Mononuclear cell (primary cell): Measurements from ENCODE around the gene FARP2. TPM values are rescaled to one million over a fixed set of nuclear protein-coding genes. Genes with fewer than 3 reads are reported as not detected.
"Not testable (repeated sequence)": the region's sequence is repeated elsewhere in the genome, so short reads cannot be mapped to it uniquely, and the experiment has no call there.

Experiments used
- H3K27me3 ChIP-seq: 2 replicates; pipeline ENCODE4 v1.6.0; 2011; ENCODE audit warnings: low read length, control low read depth; ENCODE audit not compliant: insufficient read depth
- H3K4me1 ChIP-seq: 2 replicates; pipeline ENCODE4 v1.5.1; 2011; ENCODE audit warnings: mild to moderate bottlenecking, low read length, control low read depth; ENCODE audit not compliant: insufficient read depth
- H3K4me3 ChIP-seq: 2 replicates; pipeline ENCODE4 v1.5.1; 2011; ENCODE audit warnings: mild to moderate bottlenecking, low read length, moderate library complexity
- H3K9me3 ChIP-seq: 2 replicates; pipeline ENCODE4 v1.5.1; 2011; ENCODE audit warnings: low read depth, mild to moderate bottlenecking, control low read depth, low read length
- total RNA-seq: library from RNA; depleted of rRNA; stranded (reverse); fragments of >200 nt; gene quantifications from one replicate; pipeline ENCODE4 v1.2.3, GENCODE V29; 2012

The FARP2 gene
- total RNA-seq, 1 donor: 27.6 TPM

DNA sequence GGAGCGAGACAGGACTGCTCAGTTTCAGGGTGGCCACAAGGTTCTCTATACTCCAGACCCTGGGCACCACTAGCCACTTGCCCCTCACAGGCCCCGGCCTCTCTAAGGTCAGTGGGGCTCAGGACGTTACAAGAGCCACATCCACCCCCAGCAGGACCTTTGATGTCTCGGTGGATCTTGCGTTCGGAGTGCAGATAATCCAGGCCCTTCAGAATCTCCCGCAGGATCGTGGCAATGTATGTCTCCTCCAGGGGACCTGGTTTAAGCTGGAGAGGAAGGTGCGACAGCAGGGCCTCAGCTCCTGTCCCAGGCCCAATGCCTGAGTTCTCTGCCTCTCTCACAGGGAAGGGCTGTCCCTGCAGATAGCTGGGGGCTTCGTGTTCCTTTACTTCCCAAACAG, 143.9 kb downstream of the FARP2 start:
- Histone ChIP-seq H3K4me1 (no peaks in the 10 kb centered on the region), H3K9me3 (no peaks in the 10 kb centered on the region), H3K4me3 (no peak overlapping the region), H3K27me3 (no peaks in the 10 kb centered on the region)

DNA sequence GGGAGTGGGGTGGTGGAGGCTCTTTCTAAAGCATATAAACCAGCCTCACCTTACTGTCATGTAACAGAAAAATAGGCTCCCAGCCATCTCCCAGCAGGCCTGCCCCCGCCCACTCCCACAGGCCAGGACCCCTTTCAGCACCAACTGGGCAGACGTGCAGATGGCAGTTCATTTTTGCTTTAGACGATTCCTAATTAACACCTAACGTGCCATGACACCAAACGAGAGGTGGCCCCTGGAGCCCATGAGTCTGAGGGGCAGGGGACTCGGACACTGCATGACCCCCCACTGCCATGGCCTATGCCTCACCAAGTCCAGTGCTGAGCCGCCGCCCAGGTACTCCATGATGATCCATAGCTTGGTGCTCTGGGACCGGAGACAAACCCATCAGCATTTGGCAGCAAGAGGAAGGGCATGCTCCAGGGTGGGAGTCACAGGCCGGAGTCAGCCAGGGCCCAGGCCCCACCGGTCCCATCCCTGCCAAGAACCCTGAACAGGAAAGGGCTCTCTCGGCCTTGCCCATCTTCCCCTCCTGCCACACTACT, 144.4 kb downstream of the FARP2 start:
- H3K9me3 ChIP-seq: no peaks in the 10 kb centered on the region
- no peaks in the 10 kb centered on the region for H3K4me1 ChIP-seq
- no peak overlapping the region for H3K4me3 ChIP-seq
- no peaks in the 10 kb centered on the region for H3K27me3 ChIP-seq

DNA sequence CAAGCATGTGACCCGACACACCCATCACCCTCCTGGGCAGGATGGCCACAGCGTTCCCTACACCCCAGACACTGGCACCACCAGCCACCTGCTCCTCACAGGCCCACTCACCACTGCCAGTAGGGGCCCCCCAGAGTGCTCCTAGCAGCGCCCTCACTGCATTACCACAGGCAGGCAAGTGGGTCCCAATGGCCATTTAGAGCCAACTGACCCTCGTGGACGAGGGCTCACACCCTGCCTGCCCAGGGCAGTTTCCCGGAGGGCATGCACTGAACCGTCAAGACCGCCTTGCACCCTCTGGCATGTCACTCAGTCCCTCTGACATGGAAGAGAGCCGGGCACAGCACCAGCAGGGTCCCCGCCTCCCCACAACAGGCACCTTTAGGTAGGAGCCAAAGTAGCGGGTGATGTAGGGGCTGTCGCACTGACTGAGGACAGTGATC, 145.0 kb downstream of the FARP2 start:
- H3K9me3 ChIP-seq: no peaks in the 10 kb centered on the region
- no peaks in the 10 kb centered on the region for H3K27me3 ChIP-seq
- no peak overlapping the region for H3K4me3 ChIP-seq
- H3K4me1 ChIP-seq: no peaks in the 10 kb centered on the region

DNA sequence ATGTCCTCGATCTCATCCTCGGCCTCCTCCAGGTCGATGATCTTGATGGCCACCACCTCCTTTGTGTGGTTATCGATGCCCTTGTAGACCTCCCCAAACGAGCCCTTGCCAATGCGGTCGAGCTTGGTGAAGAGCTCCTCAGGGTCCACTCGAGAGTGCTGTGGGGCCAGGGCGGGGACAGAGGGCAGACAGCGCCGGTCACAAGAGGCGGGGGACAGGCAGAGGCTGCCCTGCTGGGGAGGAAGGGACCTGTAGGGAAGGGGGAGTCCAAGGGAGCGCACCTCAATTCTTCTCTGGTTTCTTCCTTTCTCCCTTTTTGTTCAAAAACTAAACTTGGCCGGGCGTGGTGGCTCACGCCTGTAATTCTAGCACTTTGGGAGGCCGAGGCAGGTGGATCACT, 145.5 kb downstream of the FARP2 start:
- H3K27me3 ChIP-seq: no peaks in the 10 kb centered on the region
- H3K9me3 ChIP-seq: no peaks in the 10 kb centered on the region
- no peak overlapping the region for H3K4me3 ChIP-seq
- H3K4me1 ChIP-seq: no peaks in the 10 kb centered on the region

DNA sequence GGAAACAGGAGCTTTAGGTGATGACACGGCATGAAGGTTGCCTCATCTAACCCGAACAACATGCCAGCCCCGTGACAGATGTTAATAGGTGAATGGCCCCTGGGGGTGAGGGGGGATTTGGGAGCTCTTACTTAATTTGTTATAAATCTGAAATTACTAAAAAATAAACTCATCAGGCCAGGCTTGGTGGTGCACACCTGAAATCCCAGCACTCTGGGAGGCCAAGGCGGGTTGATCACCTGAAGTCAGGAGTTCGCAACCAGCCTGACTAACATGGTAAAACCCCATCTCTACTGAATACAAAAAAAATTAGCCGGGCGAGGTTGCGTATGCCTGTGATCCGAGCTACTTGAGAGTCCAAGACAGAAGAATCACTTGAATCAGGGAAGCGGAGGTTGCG, 146.2 kb downstream of the FARP2 start:
- Histone ChIP-seq H3K9me3 (no peaks in the 10 kb centered on the region), H3K27me3 (no peaks in the 10 kb centered on the region), H3K4me1 (peaks cover 6% of the 10 kb centered on the region), H3K4me3 (no peak overlapping the region)

DNA sequence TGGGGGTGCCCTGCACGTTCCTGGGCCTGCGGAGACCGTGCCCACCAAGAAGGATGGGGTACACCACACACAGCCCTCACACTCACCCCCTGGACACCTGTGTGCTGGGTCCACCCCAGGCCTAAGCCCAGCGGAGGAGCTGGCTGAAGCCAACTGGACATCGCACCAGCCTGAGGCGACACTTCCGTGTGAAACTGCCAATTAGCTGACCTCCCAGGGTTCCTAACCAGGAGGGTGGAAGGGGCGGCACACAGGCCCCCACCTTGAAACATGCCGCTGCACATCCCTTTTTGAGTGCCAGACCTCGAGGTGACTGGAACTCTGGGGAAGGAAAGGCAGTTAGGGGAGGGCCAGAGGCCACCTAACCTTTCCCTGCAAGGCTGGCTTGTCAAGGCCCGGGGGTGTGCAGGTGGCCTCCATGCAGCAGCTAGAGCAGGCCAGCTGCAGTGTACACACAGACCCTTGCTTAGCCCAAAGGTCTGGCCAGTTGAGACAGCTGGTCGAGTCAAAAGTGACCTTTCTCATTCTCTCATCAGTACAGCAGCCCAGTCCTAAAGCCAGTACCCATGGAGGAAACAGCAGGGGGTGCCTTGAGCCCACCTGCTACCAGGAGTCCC, 147.8 kb downstream of the FARP2 start:
- no peak overlapping the region for H3K4me3 ChIP-seq
- no peaks in the 10 kb centered on the region for H3K27me3 ChIP-seq
- no peaks in the 10 kb centered on the region for H3K9me3 ChIP-seq
- H3K4me1 ChIP-seq: peaks cover 14% of the 10 kb centered on the region

DNA sequence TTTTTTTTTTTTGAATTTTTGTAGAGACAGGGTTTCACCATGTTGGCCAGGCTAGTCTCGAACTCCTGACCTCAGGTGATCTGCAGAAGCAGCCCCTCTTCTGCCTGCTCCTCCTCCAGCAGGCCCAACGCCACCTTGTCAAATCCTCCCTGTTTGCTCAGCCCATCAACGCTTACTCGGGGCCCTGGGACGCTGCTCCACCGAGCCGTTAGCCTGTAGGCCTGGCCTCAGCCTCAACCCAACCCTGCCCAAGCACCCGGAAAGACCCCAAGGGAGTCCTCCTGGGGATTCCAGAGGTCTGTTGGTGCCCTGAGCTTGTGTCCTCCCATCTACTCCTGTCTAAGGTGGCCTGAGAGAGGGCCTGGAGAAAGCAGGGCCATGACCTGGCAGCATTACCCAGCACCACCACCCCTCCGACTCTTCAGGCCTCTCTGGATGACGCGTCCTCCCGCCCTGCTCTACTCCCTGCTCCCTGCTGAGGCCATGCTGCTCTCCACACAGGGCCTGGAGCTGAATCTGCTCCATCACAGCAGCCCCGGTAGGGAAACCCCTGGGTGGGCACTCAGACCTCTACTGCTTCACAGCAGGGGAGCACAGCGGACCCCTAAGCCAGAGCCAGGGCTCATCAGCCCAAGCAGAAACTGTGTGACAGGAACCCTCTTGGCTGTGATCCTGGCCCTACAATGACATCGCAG, 149.1 kb downstream of the FARP2 start:
- Histone ChIP-seq H3K27me3 (no peaks in the 10 kb centered on the region), H3K4me3 (no peak overlapping the region), H3K9me3 (no peaks in the 10 kb centered on the region), H3K4me1 (peaks cover 21% of the 10 kb centered on the region)

DNA sequence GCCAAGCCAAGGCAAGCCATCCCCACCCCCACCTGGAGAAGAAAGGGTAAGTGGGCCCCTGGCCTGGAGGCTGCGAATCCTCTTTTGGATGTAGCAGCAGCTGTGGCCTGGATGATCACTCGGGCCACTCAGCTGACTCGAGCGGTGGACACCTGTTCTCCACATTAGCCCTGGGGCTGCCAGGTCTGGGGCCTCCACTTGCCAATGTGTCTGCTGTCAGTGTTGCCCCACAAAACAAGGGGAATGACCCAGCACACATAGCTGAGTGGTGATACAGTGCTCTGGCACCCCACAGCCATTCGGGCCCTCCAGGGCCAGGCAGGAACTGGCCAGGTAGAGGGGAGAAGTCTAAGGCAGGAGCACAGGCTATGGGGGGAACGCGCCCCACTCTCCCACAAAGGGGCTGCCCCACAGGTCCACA, 149.7 kb downstream of the FARP2 start:
- Histone ChIP-seq H3K4me3 (no peak overlapping the region), H3K9me3 (no peaks in the 10 kb centered on the region), H3K4me1 (peaks cover 21% of the 10 kb centered on the region)

DNA sequence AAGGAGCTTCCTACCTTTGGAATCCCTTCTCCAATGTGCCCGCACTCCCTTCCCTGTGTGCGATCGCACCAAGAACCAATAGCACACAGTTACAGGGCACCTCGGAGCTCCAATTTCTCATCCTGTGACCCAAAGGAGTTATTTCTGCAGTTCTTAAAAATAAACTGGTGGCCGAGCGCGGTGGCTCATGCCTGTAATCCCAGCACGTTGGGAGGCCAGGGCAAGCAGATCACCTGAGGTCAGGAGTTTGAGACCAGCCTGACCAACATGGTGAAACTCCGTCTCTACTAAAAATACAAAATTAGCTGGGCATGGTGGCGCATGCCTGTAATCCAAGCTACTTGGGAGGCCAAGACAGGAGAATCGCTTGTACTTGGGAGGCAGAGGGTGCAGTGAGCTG, 150.2 kb downstream of the FARP2 start:
- not testable (repeated sequence) for H3K27me3 ChIP-seq, H3K9me3 ChIP-seq
- H3K4me1 ChIP-seq: peaks cover 21% of the 10 kb centered on the region

More for the DNA sequence above, 149.7 kb downstream of the FARP2 start:
- H3K27me3 ChIP-seq: no peaks in the 10 kb centered on the region

DNA sequence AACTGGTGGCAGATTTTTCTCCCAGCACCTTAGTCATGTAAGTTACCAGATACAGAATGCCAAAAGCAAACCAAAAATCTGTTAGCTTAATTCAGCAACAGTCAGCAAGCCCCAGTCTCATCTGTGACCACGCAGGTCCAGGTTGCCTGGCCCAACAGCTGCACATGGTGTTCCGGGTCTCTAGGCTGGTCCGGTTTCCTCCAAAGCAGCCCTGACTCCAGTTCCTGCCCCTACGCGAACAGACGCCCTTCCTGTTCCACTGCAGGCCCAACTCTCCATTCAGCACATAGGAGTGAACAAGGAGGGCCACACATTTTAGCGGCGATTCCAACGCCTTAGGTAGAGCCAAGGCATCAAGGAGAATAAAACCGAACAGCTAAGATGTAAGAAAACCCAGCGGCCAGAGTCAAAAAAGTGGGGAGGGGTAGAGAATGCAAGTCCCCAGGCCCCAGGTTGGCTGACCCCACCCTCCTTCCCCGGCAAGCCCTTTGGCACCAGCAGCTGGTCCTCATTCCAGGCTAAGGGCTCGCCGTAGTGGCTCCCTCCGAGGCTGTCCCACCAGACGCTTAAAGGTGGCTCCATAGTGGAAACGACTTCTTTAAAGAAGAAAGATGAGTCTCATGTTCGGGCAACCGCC, 150.8 kb downstream of the FARP2 start:
- no peak overlapping the region for H3K4me3 ChIP-seq
- H3K4me1 ChIP-seq: peaks cover 21% of the 10 kb centered on the region
- no peaks in the 10 kb centered on the region for H3K9me3 ChIP-seq
- H3K27me3 ChIP-seq: no peaks in the 10 kb centered on the region

More for the DNA sequence above, 150.2 kb downstream of the FARP2 start:
- not testable (repeated sequence) for H3K4me3 ChIP-seq

DNA sequence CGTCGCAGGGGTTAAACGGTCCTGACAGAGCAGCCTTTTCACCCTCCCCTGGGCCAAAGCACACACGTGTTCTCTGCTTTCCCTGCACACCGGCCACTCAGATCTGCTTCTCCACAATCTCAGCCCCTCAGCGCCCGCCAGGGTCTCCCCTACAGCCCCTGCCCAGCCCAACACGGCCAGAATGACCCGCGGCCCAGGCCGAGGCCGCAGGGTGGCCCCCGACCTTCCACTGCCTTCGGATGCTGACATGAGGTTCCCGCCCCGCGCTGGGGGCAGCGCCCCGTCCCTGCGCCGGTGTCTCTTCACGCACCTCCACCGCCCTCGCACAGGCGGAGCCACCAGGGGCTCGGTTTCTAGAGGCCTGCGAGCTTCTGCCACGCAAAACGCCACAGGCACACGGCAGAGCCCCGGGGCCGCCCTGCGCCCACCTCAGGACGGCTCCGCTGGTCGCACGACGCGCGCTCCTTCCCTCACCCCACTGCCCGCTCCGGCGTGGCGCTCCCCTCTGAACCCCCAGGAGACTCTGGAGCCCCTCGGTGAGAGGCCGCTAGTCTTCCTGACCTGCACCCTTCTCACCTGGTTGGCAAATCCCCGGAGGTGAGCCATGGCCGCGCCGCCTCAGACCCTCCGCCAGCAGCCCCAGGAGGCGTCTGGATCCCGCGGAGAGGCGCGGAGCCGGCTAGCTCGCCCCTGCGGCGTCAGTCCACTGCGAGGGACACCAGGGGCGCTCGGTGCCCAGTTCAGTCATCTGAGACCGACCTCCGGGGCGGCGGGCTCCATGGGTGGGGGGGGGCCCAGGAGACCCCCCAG, 151.6 kb downstream of the FARP2 start:
- H3K9me3 ChIP-seq: no peaks in the 10 kb centered on the region
- peaks cover 21% of the 10 kb centered on the region for H3K4me1 ChIP-seq
- H3K27me3 ChIP-seq: no peaks in the 10 kb centered on the region
- H3K4me3 ChIP-seq: peak overlapping the region; percentile 65

DNA sequence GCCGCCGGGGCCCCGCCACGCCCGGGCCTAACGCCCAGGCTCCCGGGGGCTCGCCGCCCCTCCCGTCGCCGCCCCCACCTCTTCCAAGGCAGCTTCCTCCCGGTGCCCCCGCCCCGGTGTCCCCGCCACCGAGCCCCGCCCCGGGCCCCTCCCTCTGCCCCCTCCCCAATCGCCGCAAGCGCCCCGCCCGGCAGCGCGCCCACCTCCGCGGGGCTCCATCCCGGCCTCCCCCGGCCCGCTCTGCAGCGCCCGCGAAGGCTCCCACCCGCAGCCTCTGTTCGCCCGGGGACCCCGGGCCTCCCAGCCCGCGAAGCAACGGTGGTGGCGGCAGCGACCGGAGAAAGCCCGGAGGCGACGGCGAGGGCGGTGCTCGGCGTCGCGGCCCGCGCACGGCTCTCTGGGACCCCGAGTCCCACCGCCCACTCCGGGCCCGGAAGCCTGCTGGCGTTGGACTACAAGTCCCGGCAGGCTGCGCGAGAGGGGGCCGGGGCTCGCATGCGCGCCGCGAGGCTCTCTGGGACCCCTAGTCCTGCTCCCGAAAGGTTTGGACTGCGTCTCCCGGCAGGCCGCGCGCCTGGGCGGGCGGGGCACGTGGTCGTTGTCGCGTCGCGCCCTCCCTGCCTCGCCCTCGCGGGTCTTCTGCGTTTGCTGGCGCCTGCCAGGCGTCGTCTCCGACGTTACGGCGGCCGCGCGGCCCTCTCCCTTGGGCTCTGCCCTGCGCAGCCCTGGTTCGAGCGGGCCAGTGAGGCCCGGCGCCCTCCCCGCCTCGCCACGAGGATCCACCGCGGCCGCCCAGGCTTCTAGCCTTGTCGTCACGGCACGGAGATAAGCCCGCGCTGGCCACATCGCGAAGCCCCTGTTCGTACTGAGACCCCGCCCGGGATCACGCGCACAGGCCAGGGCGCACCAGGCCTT, 152.4 kb downstream of the FARP2 start, which contains the start of gene STK25:
TSS of gene STK25 (minus strand) at position 345 of the 915 bp plus-strand sequence. CDS start 549 bp downstream, outside the sequence.
- peak within 1 kb of the TSS; percentile 65 for H3K4me3 ChIP-seq
- H3K27me3 ChIP-seq: no peaks in the 10 kb centered on the region
- H3K4me1 ChIP-seq: peaks cover 21% of the 10 kb centered on the region
- no peaks in the 10 kb centered on the region for H3K9me3 ChIP-seq

DNA sequence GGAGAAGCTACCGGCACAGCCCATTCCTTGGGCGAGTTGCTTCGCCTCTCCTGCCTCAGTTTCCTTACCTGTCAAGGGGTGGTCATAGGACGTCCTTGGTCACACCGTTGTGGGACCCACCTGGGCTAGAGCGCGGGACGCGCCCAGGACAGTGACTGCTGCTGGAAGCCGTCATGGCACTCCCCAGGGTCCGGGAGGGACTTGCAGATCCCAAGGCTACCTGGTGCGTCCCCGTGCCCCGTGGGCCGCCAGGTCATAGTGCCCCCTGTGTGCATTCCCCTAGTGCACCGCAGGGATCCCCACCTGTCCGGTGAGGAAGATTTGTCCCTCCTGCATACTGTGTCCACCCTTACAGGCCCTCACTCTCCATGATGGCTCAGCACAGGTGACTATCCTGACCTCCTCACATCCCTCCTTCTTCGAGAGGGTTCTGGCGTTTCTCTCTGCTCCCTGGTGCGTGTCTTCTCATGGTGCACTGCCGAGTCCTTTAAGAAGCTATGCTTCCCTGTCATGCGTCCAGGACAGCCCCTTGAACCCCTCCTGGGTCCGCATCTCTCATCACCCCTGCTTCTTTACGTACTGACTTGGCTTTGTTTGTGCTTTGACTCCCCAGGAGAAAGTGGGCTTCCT, 153.2 kb downstream of the FARP2 start:
- H3K4me1 ChIP-seq: peaks cover 21% of the 10 kb centered on the region
- no peaks in the 10 kb centered on the region for H3K9me3 ChIP-seq
- H3K27me3 ChIP-seq: no peaks in the 10 kb centered on the region
- peak overlapping the region; percentile 65 for H3K4me3 ChIP-seq
